Adrenal gland (tissue), 5 donors: ENCODE results near the gene SHE.

Experiments
- POLR2A ChIP-seq, 2 donors: fragments of 450-650 bp; IDR thresholded peaks; one replicate each; pipeline ENCODE4 v1.6.1; 2017; ENCODE audit warnings: antibody characterized with exemption in 2 of 2, mild to moderate bottlenecking in 2 of 2, moderate library complexity in 1 of 2
- TF ChIP-seq, protein P1 (sequence below), 6 experiments: fragments of 450-650 bp in 4 of 6; fragments of 200-600 bp in 2 of 6; sonication (generic) in 1 of 6; IDR thresholded peaks; 1 replicate in 5 of 6; 2 replicates in 1 of 6; pipeline versions ENCODE4 v1.5.1 to v1.8.0; 2016 to 2021; ENCODE audit warnings: antibody characterized with exemption in 6 of 6, mild to moderate bottlenecking in 2 of 6, moderate library complexity in 1 of 6
- donor health status: DM: no; HTN: no; CAD: no.

DNA sequence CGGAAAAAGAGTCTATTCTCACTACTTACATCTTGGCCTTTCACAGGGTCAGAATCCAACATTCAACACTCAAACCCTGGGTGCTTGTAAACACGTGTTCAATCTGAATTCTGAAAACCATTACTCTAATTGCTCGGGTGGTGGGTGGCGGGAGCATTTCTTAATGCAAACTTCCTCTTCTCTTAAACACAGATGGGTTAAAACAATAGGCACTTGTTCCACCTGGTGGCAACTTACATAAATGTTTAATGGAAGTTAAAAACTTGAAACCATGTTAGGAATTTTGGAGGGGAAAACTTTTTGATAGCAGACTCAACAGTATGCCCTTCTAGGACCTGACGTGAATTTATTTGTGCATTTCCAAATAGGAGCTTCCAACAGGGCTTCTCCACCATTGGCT is 23.6 kb downstream of the SHE start:
- TF ChIP-seq, protein P1, sequence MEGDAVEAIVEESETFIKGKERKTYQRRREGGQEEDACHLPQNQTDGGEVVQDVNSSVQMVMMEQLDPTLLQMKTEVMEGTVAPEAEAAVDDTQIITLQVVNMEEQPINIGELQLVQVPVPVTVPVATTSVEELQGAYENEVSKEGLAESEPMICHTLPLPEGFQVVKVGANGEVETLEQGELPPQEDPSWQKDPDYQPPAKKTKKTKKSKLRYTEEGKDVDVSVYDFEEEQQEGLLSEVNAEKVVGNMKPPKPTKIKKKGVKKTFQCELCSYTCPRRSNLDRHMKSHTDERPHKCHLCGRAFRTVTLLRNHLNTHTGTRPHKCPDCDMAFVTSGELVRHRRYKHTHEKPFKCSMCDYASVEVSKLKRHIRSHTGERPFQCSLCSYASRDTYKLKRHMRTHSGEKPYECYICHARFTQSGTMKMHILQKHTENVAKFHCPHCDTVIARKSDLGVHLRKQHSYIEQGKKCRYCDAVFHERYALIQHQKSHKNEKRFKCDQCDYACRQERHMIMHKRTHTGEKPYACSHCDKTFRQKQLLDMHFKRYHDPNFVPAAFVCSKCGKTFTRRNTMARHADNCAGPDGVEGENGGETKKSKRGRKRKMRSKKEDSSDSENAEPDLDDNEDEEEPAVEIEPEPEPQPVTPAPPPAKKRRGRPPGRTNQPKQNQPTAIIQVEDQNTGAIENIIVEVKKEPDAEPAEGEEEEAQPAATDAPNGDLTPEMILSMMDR (IDR thresholded peaks at IDR 0.05), result peak in 3 of 6 experiments; percentile 13 to 27 (median 25)
- TF ChIP-seq POLR2A (IDR thresholded peaks at IDR 0.05), result no peak
